ENCODE measurements around the gene PLEKHO1.

PLEKHO1 gene

GRCh38 chr1:150149271-150150132 is at the start of gene PLEKHO1:
TSS of gene PLEKHO1 (plus strand) at chr1:150149916. CDS start at chr1:150150258, 342 bp downstream.
- TF ChIP-seq, protein P1, sequence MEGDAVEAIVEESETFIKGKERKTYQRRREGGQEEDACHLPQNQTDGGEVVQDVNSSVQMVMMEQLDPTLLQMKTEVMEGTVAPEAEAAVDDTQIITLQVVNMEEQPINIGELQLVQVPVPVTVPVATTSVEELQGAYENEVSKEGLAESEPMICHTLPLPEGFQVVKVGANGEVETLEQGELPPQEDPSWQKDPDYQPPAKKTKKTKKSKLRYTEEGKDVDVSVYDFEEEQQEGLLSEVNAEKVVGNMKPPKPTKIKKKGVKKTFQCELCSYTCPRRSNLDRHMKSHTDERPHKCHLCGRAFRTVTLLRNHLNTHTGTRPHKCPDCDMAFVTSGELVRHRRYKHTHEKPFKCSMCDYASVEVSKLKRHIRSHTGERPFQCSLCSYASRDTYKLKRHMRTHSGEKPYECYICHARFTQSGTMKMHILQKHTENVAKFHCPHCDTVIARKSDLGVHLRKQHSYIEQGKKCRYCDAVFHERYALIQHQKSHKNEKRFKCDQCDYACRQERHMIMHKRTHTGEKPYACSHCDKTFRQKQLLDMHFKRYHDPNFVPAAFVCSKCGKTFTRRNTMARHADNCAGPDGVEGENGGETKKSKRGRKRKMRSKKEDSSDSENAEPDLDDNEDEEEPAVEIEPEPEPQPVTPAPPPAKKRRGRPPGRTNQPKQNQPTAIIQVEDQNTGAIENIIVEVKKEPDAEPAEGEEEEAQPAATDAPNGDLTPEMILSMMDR (IDR thresholded peaks at IDR 0.05; ENCODE audit: low read length, missing control alignments), result no peak
- DNase-seq (ENCODE audit: low read depth), result peak; percentile 86
- H3K4me3 ChIP-seq (replicated peaks; ENCODE audit: low read depth, low read length), result peak within 1 kb of the TSS; percentile 94

- no peak overlapping the region for H3K4me3 ChIP-seq (replicated peaks; ENCODE audit: low read depth, low read length)
- no peak for DNase-seq (ENCODE audit: low read depth)
- TF ChIP-seq, protein P1 (IDR thresholded peaks at IDR 0.05; ENCODE audit: low read length, missing control alignments), result no peak
Measured at GRCh38 chr1:150102986-150103385, 46.7 kb upstream of the PLEKHO1 start.

GRCh38 chr1:150106341-150106740 is 43.4 kb upstream of the PLEKHO1 start:
- no peak for DNase-seq (ENCODE audit: low read depth)
- no peak overlapping the region for H3K4me3 ChIP-seq (replicated peaks; ENCODE audit: low read depth, low read length)
- TF ChIP-seq, protein P1 (IDR thresholded peaks at IDR 0.05; ENCODE audit: low read length, missing control alignments), result no peak

DNA sequence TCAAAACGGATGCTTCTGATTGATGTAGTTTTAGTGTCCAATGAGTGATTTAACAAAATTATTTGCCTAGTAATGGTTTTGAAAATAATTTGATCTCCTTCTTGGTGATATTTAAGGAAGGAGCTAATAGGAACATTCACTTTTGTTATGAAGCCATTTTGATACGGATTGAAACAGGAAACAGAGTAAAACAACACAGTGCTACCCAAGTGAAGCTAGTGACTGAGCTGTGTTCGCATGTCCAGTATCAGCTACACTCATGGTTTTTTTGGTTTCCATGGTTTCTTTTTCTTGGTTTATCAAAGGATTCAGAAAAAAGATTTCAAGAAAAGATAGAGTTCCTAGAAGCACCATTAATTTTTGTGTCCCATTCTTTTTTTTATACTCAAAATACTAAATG is 40.1 kb upstream of the PLEKHO1 start:
- DNase-seq (ENCODE audit: low read depth), result no peak
- H3K4me3 ChIP-seq (replicated peaks; ENCODE audit: low read depth, low read length), result no peak overlapping the region
- TF ChIP-seq, protein P1 (IDR thresholded peaks at IDR 0.05; ENCODE audit: low read length, missing control alignments), result no peak

DNA sequence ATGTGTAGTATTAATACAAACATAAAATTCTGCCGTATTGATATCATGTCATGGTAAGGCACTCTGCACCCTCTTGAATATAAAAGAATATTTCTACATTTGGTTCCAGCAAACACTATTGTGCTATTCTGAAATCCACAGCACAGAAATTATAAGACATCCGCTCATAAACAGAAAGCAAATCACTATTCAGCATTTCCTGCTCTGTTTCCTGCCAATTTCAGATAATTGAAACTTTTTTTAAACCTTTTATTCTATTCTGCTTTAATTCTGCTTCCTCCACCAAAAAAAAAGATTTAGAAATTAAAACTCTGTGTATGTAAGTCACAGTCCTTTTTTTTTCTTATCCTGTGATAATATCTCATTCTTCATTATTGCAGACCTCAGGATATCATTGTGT is 39.6 kb upstream of the PLEKHO1 start:
- H3K4me3 ChIP-seq (replicated peaks; ENCODE audit: low read depth, low read length), result no peak overlapping the region
- no peak for DNase-seq (ENCODE audit: low read depth)

GRCh38 chr1:150111670-150112069 is 38.0 kb upstream of the PLEKHO1 start:
- no peak overlapping the region for H3K4me3 ChIP-seq (replicated peaks; ENCODE audit: low read depth, low read length)
- no peak for DNase-seq (ENCODE audit: low read depth)
- TF ChIP-seq, protein P1 (IDR thresholded peaks at IDR 0.05; ENCODE audit: low read length, missing control alignments), result no peak

More for the DNA sequence above, 39.6 kb upstream of the PLEKHO1 start:
- TF ChIP-seq, protein P1 (IDR thresholded peaks at IDR 0.05; ENCODE audit: low read length, missing control alignments), result no peak
